Urinary bladder (tissue), 4 donors: Measurements from ENCODE around the gene DHH. TPM values are rescaled to one million over a fixed set of nuclear protein-coding genes. Genes with fewer than 3 reads are reported as not detected.

Experiments
- DNase-seq: peaks from one replicate; pipeline ENCODE4 v3.0.0-alpha.2; 2015; ENCODE audit errors: extremely low spot score
- H3K27ac ChIP-seq: one replicate; pipeline ENCODE4 v1.5.1; 2013; ENCODE audit warnings: low read depth, mild to moderate bottlenecking, moderate library complexity
- H3K36me3 ChIP-seq: one replicate; pipeline ENCODE4 v1.6.1; 2013; ENCODE audit warnings: mild to moderate bottlenecking, moderate library complexity; ENCODE audit not compliant: insufficient read depth
- H3K4me1 ChIP-seq: one replicate; pipeline ENCODE4 v1.6.1; 2013; ENCODE audit warnings: mild to moderate bottlenecking, moderate library complexity; ENCODE audit not compliant: insufficient read depth
- H3K4me3 ChIP-seq: one replicate; pipeline ENCODE4 v1.5.1; 2013; ENCODE audit warnings: low read depth, low read length
- WGBS: extraction: QIAGEN DNeasy Blood & Tissue Kit; methylation state at CpG from one replicate; pipeline ENCODE4 v1.1.7; 2013; 5-methylcytosine and 5-hydroxymethylcytosine counted together
- polyA plus RNA-seq: library from polyadenylated mRNA; stranded (reverse); fragments of 200-250 nt; gene quantifications from one replicate; pipeline ENCODE4 v1.2.3, GENCODE V29; 2013
- total RNA-seq: library from RNA; depleted of rRNA; stranded (reverse); fragments of >200 nt; gene quantifications from one replicate; pipeline ENCODE4 v1.2.3, GENCODE V29; 2014
- donor health status: healthy with polysubstance abuse.
- donor health status: healthy.

Gene DHH
- total and polyA plus RNA-seq, 2 donors: 2.3 to 2.7 TPM

- no peak overlapping the region for H3K27ac ChIP-seq
- no peak for DNase-seq
- H3K4me3 ChIP-seq: no peak overlapping the region
- H3K36me3 ChIP-seq: peaks cover 4% of the 10 kb centered on the region
- H3K4me1 ChIP-seq: no peaks in the 10 kb centered on the region
- 82% methylated on average over 3 of the region's 3 CpGs for WGBS
These were observed 2.8 kb upstream of the DHH start for GRCh38 chr12:49097381-49097780.

- Histone ChIP-seq H3K4me3 (no peak overlapping the region), H3K27ac (no peak overlapping the region), H3K4me1 (no peaks in the 10 kb centered on the region), H3K36me3 (peaks cover 2% of the 10 kb centered on the region)
- DNase-seq: no peak
- WGBS: 74% methylated on average over 2 of the region's 2 CpGs
These were observed 369 bp upstream of the DHH start for GRCh38 chr12:49094975-49095365.

- Histone ChIP-seq H3K27ac (no peak overlapping the region), H3K36me3 (no peaks in the 10 kb centered on the region), H3K4me1 (no peaks in the 10 kb centered on the region), H3K4me3 (no peak overlapping the region)
- no peak for DNase-seq
- 5% methylated on average over 9 of the region's 9 CpGs for WGBS
These were observed 825 bp downstream of the DHH start for GRCh38 chr12:49093792-49094159.

- WGBS: 55% methylated on average over 4 of the region's 4 CpGs
- H3K36me3 ChIP-seq: no peaks in the 10 kb centered on the region
- no peak for DNase-seq
- no peaks in the 10 kb centered on the region for H3K4me1 ChIP-seq
- no peak overlapping the region for H3K4me3 ChIP-seq
- no peak overlapping the region for H3K27ac ChIP-seq
These were observed 1.7 kb downstream of the DHH start for GRCh38 chr12:49092816-49093406.

GRCh38 chr12:49092086-49092815 is 2.4 kb downstream of the DHH start:
- DNase-seq: no peak
- Histone ChIP-seq H3K4me1 (no peaks in the 10 kb centered on the region), H3K4me3 (peak overlapping the region; percentile 10), H3K27ac (no peak overlapping the region), H3K36me3 (no peaks in the 10 kb centered on the region)
- WGBS: 6% methylated on average over 32 of the region's 32 CpGs

- Histone ChIP-seq H3K36me3 (no peaks in the 10 kb centered on the region), H3K4me3 (peak overlapping the region; percentile 10), H3K4me1 (no peaks in the 10 kb centered on the region), H3K27ac (no peak overlapping the region)
- WGBS: 3% methylated on average over 14 of the region's 14 CpGs
- no peak for DNase-seq
These were observed 2.8 kb downstream of the DHH start for GRCh38 chr12:49091836-49092085.

GRCh38 chr12:49091056-49091835 is 3.4 kb downstream of the DHH start:
- H3K27ac ChIP-seq: no peak overlapping the region
- 28% methylated on average over 41 of the region's 41 CpGs for WGBS
- DNase-seq: no peak

GRCh38 chr12:49089821-49090773 is 4.5 kb downstream of the DHH start:
- Histone ChIP-seq H3K4me3 (peak overlapping the region; percentile 19), H3K4me1 (no peaks in the 10 kb centered on the region), H3K36me3 (no peaks in the 10 kb centered on the region), H3K27ac (no peak overlapping the region)
- no peak for DNase-seq
- WGBS: 5% methylated on average over 88 of the region's 88 CpGs

More at GRCh38 chr12:49091056-49091835, 3.4 kb downstream of the DHH start:
- H3K4me3 ChIP-seq: no peak overlapping the region
- H3K36me3 ChIP-seq: no peaks in the 10 kb centered on the region
- no peaks in the 10 kb centered on the region for H3K4me1 ChIP-seq

GRCh38 chr12:49088932-49089330 is 5.7 kb downstream of the DHH start:
- H3K27ac ChIP-seq: no peak overlapping the region
- DNase-seq: no peak
- no peaks in the 10 kb centered on the region for H3K36me3 ChIP-seq
- no peak overlapping the region for H3K4me3 ChIP-seq
- 61% methylated on average over 6 of the region's 6 CpGs for WGBS
- no peaks in the 10 kb centered on the region for H3K4me1 ChIP-seq

GRCh38 chr12:49088150-49088931 is 6.3 kb downstream of the DHH start:
- no peak overlapping the region for H3K27ac ChIP-seq
- no peaks in the 10 kb centered on the region for H3K36me3 ChIP-seq
- H3K4me3 ChIP-seq: no peak overlapping the region
- peak; percentile 70 for DNase-seq
- 4% methylated on average over 18 of the region's 18 CpGs for WGBS
- no peaks in the 10 kb centered on the region for H3K4me1 ChIP-seq

GRCh38 chr12:49086116-49086515 is 8.5 kb downstream of the DHH start:
- DNase-seq: no peak
- no peak overlapping the region for H3K27ac ChIP-seq

GRCh38 chr12:49084438-49084837 is 10.2 kb downstream of the DHH start:
- DNase-seq: no peak
- no peaks in the 10 kb centered on the region for H3K36me3 ChIP-seq
- no peaks in the 10 kb centered on the region for H3K4me1 ChIP-seq
- WGBS: 99% methylated on average over 3 of the region's 3 CpGs
- no peak overlapping the region for H3K27ac ChIP-seq
- H3K4me3 ChIP-seq: no peak overlapping the region

More at GRCh38 chr12:49086116-49086515, 8.5 kb downstream of the DHH start:
- H3K36me3 ChIP-seq: no peaks in the 10 kb centered on the region
- H3K4me1 ChIP-seq: no peaks in the 10 kb centered on the region
- 55% methylated on average over 3 of the region's 3 CpGs for WGBS
- H3K4me3 ChIP-seq: no peak overlapping the region

GRCh38 chr12:49079793-49080192 is 14.8 kb downstream of the DHH start:
- Histone ChIP-seq H3K27ac (no peak overlapping the region), H3K36me3 (no peaks in the 10 kb centered on the region), H3K4me3 (no peak overlapping the region), H3K4me1 (no peaks in the 10 kb centered on the region)
- WGBS: 41% methylated on average over 1 of the region's 1 CpG
- no peak for DNase-seq
